WTC11 (cell line): ENCODE measurements around the gene TBL1X. TPM values are rescaled to one million over a fixed set of nuclear protein-coding genes. Genes with fewer than 3 reads are reported as not detected.
"Not testable (repeated sequence)": the region's sequence is repeated elsewhere in the genome, so short reads cannot be mapped to it uniquely, and the experiment has no call there.

ENCODE experiments used
- ATAC-seq: fragments of 200-7000 bp; cut with Tn5 transposase; 2 replicates; pipeline ENCODE4 v1.10.0; 2021; ENCODE audit warnings: mild to moderate bottlenecking, moderate library complexity
- CTCF ChIA-PET: fragments of 300-600 bp; sonication (Branson Sonifier 250); formaldehyde crosslinking; loops from one replicate; lab custom pipeline; 2021; ENCODE audit warnings: antibody characterized with exemption; lab: Charles Lee
- POLR2A ChIA-PET: fragments of 350-600 bp; sonication (Branson Sonifier 250); formaldehyde crosslinking; loops from one replicate; lab custom pipeline; 2021; ENCODE audit warnings: antibody characterized with exemption; lab: Charles Lee
- DNase-seq: peaks from one replicate; pipeline ENCODE4 v3.0.0; 2021; ENCODE audit warnings: low spot score
- H3K27ac Mint-ChIP-seq: 2 replicates; pipeline ENCODE4 v1.8.0; 2021; ENCODE audit warnings: mixed read lengths
- H3K27me3 Mint-ChIP-seq: 2 replicates; pipeline ENCODE4 v1.8.0; 2021; ENCODE audit warnings: low read depth, mild to moderate bottlenecking, moderate library complexity, mixed read lengths
- H3K36me3 Mint-ChIP-seq: 2 replicates; pipeline ENCODE4 v1.8.0; 2021; ENCODE audit warnings: mixed read lengths
- H3K4me1 Mint-ChIP-seq: 2 replicates; pipeline ENCODE4 v1.8.0; 2022; ENCODE audit warnings: mixed read lengths
- H3K4me3 Mint-ChIP-seq: 2 replicates; pipeline ENCODE4 v1.8.0; 2021; ENCODE audit warnings: mild to moderate bottlenecking, moderate library complexity, mixed read lengths
- H3K9me3 Mint-ChIP-seq: 2 replicates; pipeline ENCODE4 v1.8.0; 2021; ENCODE audit warnings: mixed read lengths
- CBFB ChIP-seq: sonication (generic); formaldehyde crosslinking; IDR thresholded peaks from 2 replicates; pipeline ENCODE4 v1.8.1; 2022; ENCODE audit warnings: mild to moderate bottlenecking, low read depth, missing genetic modification reagents
- E2F5 ChIP-seq: sonication (generic); formaldehyde crosslinking; IDR thresholded peaks from 2 replicates; pipeline ENCODE4 v1.8.1; 2022; ENCODE audit warnings: mild to moderate bottlenecking, moderate library complexity, missing genetic modification reagents
- FOXK1 ChIP-seq: sonication (generic); formaldehyde crosslinking; IDR thresholded peaks from 2 replicates; pipeline ENCODE4 v1.8.0; 2022; ENCODE audit warnings: mild to moderate bottlenecking, moderate library complexity, missing genetic modification reagents
- FOXP4 ChIP-seq: sonication (generic); formaldehyde crosslinking; IDR thresholded peaks from 2 replicates; pipeline ENCODE4 v1.8.0; 2022; ENCODE audit warnings: mild to moderate bottlenecking, missing genetic modification reagents
- JUN ChIP-seq: sonication (generic); formaldehyde crosslinking; IDR thresholded peaks from 2 replicates; pipeline ENCODE4 v1.8.0; 2023; ENCODE audit warnings: mild to moderate bottlenecking, missing genetic modification reagents
- NFE2L1 ChIP-seq: sonication (generic); formaldehyde crosslinking; IDR thresholded peaks from 2 replicates; pipeline ENCODE4 v1.8.1; 2023; ENCODE audit warnings: missing genetic modification reagents
- OVOL2 ChIP-seq: fragments of 250-450 bp; sonication (Bioruptor Pico); IDR thresholded peaks from 2 replicates; pipeline ENCODE4 v1.9.0; 2021; ENCODE audit warnings: mild to moderate bottlenecking, borderline replicate concordance
- PRDM15 ChIP-seq: sonication (generic); formaldehyde crosslinking; IDR thresholded peaks from 2 replicates; pipeline ENCODE4 v1.8.0; 2022; ENCODE audit warnings: missing genetic modification reagents
- SMAD4 ChIP-seq: sonication (generic); formaldehyde crosslinking; IDR thresholded peaks from 2 replicates; pipeline ENCODE4 v1.8.0; 2022; ENCODE audit warnings: mild to moderate bottlenecking, missing genetic modification reagents
- SP1 ChIP-seq: sonication (generic); formaldehyde crosslinking; conservative IDR thresholded peaks from 2 replicates; pipeline ENCODE4 v1.8.1; 2022; ENCODE audit warnings: missing genetic modification reagents
- ZNF317 ChIP-seq: sonication (generic); formaldehyde crosslinking; IDR thresholded peaks from 2 replicates; pipeline ENCODE4 v1.8.1; 2023; ENCODE audit warnings: low read depth, mild to moderate bottlenecking, moderate library complexity, missing genetic modification reagents, borderline replicate concordance
- ZNF512 ChIP-seq: sonication (generic); formaldehyde crosslinking; IDR thresholded peaks from 2 replicates; pipeline ENCODE4 v1.8.1; 2022; ENCODE audit warnings: missing genetic modification reagents, borderline replicate concordance
- total RNA-seq: library from RNA; stranded (reverse); gene quantifications from 3 replicates; pipeline ENCODE4 v1.2.3, GENCODE V29; 2021
- TF ChIP-seq, protein P1 (sequence below): fragments of 200-600 bp; IDR thresholded peaks from 2 replicates; pipeline ENCODE4 v1.8.0; 2022; ENCODE audit warnings: antibody characterized with exemption
- TF ChIP-seq, protein P2 (sequence below): fragments of 250-450 bp; sonication (Bioruptor Pico); conservative IDR thresholded peaks from 2 replicates; pipeline ENCODE4 v1.9.0; 2021; ENCODE audit warnings: mild to moderate bottlenecking
- TF ChIP-seq, protein P3 (sequence below): fragments of 250-450 bp; sonication (Bioruptor Pico); IDR thresholded peaks from 2 replicates; pipeline ENCODE4 v1.9.0; 2021; ENCODE audit warnings: mild to moderate bottlenecking, borderline replicate concordance

The TBL1X gene
- total RNA-seq, 1 experiment from 2014 or later = 27.7 TPM

GRCh38 chrX:9473708-9474107 lies 8.8 kb downstream of the TBL1X start:
- DNase-seq (no peak), ATAC-seq (no peak)
- Mint-ChIP-seq H3K9me3 (no peaks in the 10 kb centered on the region), H3K27me3 (no peaks in the 10 kb centered on the region), H3K4me3 (no peak overlapping the region), H3K4me1 (peaks cover 17% of the 10 kb centered on the region), H3K27ac (no peak overlapping the region), H3K36me3 (no peaks in the 10 kb centered on the region)
- TF ChIP-seq, protein P1, sequence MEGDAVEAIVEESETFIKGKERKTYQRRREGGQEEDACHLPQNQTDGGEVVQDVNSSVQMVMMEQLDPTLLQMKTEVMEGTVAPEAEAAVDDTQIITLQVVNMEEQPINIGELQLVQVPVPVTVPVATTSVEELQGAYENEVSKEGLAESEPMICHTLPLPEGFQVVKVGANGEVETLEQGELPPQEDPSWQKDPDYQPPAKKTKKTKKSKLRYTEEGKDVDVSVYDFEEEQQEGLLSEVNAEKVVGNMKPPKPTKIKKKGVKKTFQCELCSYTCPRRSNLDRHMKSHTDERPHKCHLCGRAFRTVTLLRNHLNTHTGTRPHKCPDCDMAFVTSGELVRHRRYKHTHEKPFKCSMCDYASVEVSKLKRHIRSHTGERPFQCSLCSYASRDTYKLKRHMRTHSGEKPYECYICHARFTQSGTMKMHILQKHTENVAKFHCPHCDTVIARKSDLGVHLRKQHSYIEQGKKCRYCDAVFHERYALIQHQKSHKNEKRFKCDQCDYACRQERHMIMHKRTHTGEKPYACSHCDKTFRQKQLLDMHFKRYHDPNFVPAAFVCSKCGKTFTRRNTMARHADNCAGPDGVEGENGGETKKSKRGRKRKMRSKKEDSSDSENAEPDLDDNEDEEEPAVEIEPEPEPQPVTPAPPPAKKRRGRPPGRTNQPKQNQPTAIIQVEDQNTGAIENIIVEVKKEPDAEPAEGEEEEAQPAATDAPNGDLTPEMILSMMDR = no peak
- TF ChIP-seq OVOL2 (CRISPR knock-in tag) (no peak), FOXK1 (no peak), FOXP4 (CRISPR knock-in tag) (no peak), JUN (CRISPR knock-in tag) (no peak), ZNF317 (CRISPR knock-in tag) (no peak), CBFB (CRISPR knock-in tag) (no peak), NFE2L1 (no peak)
- ChIA-PET POLR2A (no interaction called here), CTCF (interaction anchor here (1.1 kb wide), 1 partner anchor 8 kb away, joined by 3 read pairs; no protein-coding TSS in a partner anchor)

GRCh38 chrX:9475417-9475816 lies 10.6 kb downstream of the TBL1X start:
- H3K36me3 Mint-ChIP-seq, ATAC-seq, H3K9me3 Mint-ChIP-seq, H3K27me3 Mint-ChIP-seq, DNase-seq, H3K4me3 Mint-ChIP-seq, POLR2A ChIA-PET, CTCF ChIA-PET, H3K27ac Mint-ChIP-seq: not testable (repeated sequence)
- peaks cover 17% of the 10 kb centered on the region for H3K4me1 Mint-ChIP-seq

- CTCF ChIA-PET = no interaction called here
- Mint-ChIP-seq H3K36me3 (peaks cover 10% of the 10 kb centered on the region), H3K4me3 (no peak overlapping the region), H3K27me3 (no peaks in the 10 kb centered on the region), H3K27ac (no peak overlapping the region), H3K4me1 (peaks cover 17% of the 10 kb centered on the region), H3K9me3 (peaks cover 5% of the 10 kb centered on the region; the same call in 1 of the 2 replicates)
- POLR2A ChIA-PET = no interaction called here
- no peak for ATAC-seq
- DNase-seq = no peak
- TF ChIP-seq SMAD4 = no peak
- TF ChIP-seq SP1 = no peak
- no peak for TF ChIP-seq ZNF512
- TF ChIP-seq, protein P2, sequence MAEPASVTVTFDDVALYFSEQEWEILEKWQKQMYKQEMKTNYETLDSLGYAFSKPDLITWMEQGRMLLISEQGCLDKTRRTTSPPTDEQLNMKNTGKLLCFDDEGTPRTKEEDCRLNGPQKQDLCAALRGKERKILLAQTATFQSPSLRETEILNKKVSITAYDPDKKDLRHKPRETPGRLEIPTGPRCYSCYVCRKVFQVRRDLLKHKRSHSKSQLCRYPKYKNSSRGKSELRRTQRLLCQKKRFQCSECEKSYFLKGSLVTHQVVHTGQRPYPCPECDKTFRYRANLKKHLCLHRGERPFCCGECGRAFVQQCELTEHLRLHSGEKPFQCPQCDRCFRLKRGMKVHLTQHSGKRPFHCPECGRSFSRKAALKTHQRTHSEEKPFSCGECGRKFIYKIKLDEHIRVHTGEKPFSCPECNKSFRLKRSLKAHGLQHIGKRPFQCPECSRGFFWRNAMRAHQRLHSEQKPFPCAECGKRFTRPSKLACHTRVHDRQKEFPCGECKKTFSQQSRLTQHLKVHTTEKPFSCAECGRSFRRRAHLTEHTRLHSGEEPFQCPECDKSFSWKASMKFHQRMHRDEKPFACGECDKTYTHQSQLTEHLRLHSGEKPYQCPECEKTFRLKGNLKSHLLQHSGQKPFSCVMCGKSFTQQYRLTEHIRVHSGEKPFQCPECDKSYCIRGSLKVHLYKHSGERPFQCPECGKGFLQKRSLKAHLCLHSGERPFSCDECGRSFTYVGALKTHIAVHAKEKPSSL (CRISPR knock-in tag) = no peak
- TF ChIP-seq, protein P3, sequence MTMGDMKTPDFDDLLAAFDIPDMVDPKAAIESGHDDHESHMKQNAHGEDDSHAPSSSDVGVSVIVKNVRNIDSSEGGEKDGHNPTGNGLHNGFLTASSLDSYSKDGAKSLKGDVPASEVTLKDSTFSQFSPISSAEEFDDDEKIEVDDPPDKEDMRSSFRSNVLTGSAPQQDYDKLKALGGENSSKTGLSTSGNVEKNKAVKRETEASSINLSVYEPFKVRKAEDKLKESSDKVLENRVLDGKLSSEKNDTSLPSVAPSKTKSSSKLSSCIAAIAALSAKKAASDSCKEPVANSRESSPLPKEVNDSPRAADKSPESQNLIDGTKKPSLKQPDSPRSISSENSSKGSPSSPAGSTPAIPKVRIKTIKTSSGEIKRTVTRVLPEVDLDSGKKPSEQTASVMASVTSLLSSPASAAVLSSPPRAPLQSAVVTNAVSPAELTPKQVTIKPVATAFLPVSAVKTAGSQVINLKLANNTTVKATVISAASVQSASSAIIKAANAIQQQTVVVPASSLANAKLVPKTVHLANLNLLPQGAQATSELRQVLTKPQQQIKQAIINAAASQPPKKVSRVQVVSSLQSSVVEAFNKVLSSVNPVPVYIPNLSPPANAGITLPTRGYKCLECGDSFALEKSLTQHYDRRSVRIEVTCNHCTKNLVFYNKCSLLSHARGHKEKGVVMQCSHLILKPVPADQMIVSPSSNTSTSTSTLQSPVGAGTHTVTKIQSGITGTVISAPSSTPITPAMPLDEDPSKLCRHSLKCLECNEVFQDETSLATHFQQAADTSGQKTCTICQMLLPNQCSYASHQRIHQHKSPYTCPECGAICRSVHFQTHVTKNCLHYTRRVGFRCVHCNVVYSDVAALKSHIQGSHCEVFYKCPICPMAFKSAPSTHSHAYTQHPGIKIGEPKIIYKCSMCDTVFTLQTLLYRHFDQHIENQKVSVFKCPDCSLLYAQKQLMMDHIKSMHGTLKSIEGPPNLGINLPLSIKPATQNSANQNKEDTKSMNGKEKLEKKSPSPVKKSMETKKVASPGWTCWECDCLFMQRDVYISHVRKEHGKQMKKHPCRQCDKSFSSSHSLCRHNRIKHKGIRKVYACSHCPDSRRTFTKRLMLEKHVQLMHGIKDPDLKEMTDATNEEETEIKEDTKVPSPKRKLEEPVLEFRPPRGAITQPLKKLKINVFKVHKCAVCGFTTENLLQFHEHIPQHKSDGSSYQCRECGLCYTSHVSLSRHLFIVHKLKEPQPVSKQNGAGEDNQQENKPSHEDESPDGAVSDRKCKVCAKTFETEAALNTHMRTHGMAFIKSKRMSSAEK (CRISPR knock-in tag) = no peak
- no peak for TF ChIP-seq PRDM15 (CRISPR knock-in tag)
- no peak for TF ChIP-seq E2F5
Observed at GRCh38 chrX:9475984-9476383, 11.1 kb downstream of the TBL1X start.
